WTC11 (cell line): ENCODE results near the gene ZCCHC14. TPM values are rescaled to one million over a fixed set of nuclear protein-coding genes. Genes with fewer than 3 reads are reported as not detected.
"Not testable (repeated sequence)": the region's sequence is repeated elsewhere in the genome, so short reads cannot be mapped to it uniquely, and the experiment has no call there.

Experiments used
- ATAC-seq: fragments of 200-7000 bp; cut with Tn5 transposase; 2 replicates; pipeline ENCODE4 v1.10.0; 2021; ENCODE audit warnings: mild to moderate bottlenecking, moderate library complexity
- CTCF ChIA-PET: fragments of 300-600 bp; sonication (Branson Sonifier 250); formaldehyde crosslinking; loops from one replicate; lab custom pipeline; 2021; ENCODE audit warnings: antibody characterized with exemption; lab: Charles Lee
- POLR2A ChIA-PET: fragments of 350-600 bp; sonication (Branson Sonifier 250); formaldehyde crosslinking; loops from one replicate; lab custom pipeline; 2021; ENCODE audit warnings: antibody characterized with exemption; lab: Charles Lee
- DNase-seq: peaks from one replicate; pipeline ENCODE4 v3.0.0; 2021; ENCODE audit warnings: low spot score
- H3K27ac Mint-ChIP-seq: 2 replicates; pipeline ENCODE4 v1.8.0; 2021; ENCODE audit warnings: mixed read lengths
- H3K27me3 Mint-ChIP-seq: 2 replicates; pipeline ENCODE4 v1.8.0; 2021; ENCODE audit warnings: low read depth, mild to moderate bottlenecking, moderate library complexity, mixed read lengths
- H3K36me3 Mint-ChIP-seq: 2 replicates; pipeline ENCODE4 v1.8.0; 2021; ENCODE audit warnings: mixed read lengths
- H3K4me1 Mint-ChIP-seq: 2 replicates; pipeline ENCODE4 v1.8.0; 2022; ENCODE audit warnings: mixed read lengths
- H3K4me3 Mint-ChIP-seq: 2 replicates; pipeline ENCODE4 v1.8.0; 2021; ENCODE audit warnings: mild to moderate bottlenecking, moderate library complexity, mixed read lengths
- H3K9me3 Mint-ChIP-seq: 2 replicates; pipeline ENCODE4 v1.8.0; 2021; ENCODE audit warnings: mixed read lengths
- ELF4 ChIP-seq: sonication (generic); formaldehyde crosslinking; IDR thresholded peaks from 2 replicates; pipeline ENCODE4 v1.8.1; 2022; ENCODE audit warnings: low read depth, mild to moderate bottlenecking, moderate library complexity, missing genetic modification reagents
- ETV6 ChIP-seq: sonication (generic); formaldehyde crosslinking; IDR thresholded peaks from 2 replicates; pipeline ENCODE4 v1.8.1; 2022; ENCODE audit warnings: mild to moderate bottlenecking, missing genetic modification reagents
- KAT7 ChIP-seq: sonication (generic); formaldehyde crosslinking; IDR thresholded peaks from 2 replicates; pipeline ENCODE4 v1.8.1; 2023; ENCODE audit warnings: missing genetic modification reagents, mild to moderate bottlenecking, borderline replicate concordance
- MLX ChIP-seq: sonication (generic); formaldehyde crosslinking; IDR thresholded peaks from 2 replicates; pipeline ENCODE4 v1.8.1; 2023; ENCODE audit warnings: mild to moderate bottlenecking, missing genetic modification reagents, moderate library complexity
- NR2C2 ChIP-seq: sonication (generic); formaldehyde crosslinking; IDR thresholded peaks from 2 replicates; pipeline ENCODE4 v1.8.0; 2022; ENCODE audit warnings: mild to moderate bottlenecking, missing genetic modification reagents
- STAT6 ChIP-seq: sonication (generic); formaldehyde crosslinking; conservative IDR thresholded peaks from 2 replicates; pipeline ENCODE4 v1.8.1; 2023; ENCODE audit warnings: mild to moderate bottlenecking, low read depth, missing genetic modification reagents, moderate library complexity
- ZNF232 ChIP-seq: sonication (generic); formaldehyde crosslinking; IDR thresholded peaks from 2 replicates; pipeline ENCODE4 v1.8.0; 2022; ENCODE audit warnings: mild to moderate bottlenecking, missing genetic modification reagents
- ZNF263 ChIP-seq: sonication (generic); formaldehyde crosslinking; IDR thresholded peaks from 2 replicates; pipeline ENCODE4 v1.8.1; 2022; ENCODE audit warnings: low read depth, mild to moderate bottlenecking, moderate library complexity, missing genetic modification reagents
- ZNF425 ChIP-seq: fragments of 250-450 bp; sonication (Bioruptor Pico); conservative IDR thresholded peaks from 2 replicates; pipeline ENCODE4 v1.9.0; 2021; ENCODE audit warnings: mild to moderate bottlenecking
- total RNA-seq: library from RNA; stranded (reverse); gene quantifications from 3 replicates; pipeline ENCODE4 v1.2.3, GENCODE V29; 2021

The ZCCHC14 gene
- total RNA-seq, 1 experiment from 2014 or later: 33.8 TPM

- TF ChIP-seq STAT6 (CRISPR knock-in tag) (no peak), KAT7 (CRISPR knock-in tag) (no peak)
These were observed 6.5 kb downstream of the ZCCHC14 start (continued) for GRCh38 chr16:87486282-87486681.

GRCh38 chr16:87485792-87486191 is 7.0 kb downstream of the ZCCHC14 start:
- peaks cover 48% of the 10 kb centered on the region for H3K4me1 Mint-ChIP-seq

GRCh38 chr16:87484487-87485331 is 8.1 kb downstream of the ZCCHC14 start:
- H3K4me3 Mint-ChIP-seq: no peak overlapping the region
- peaks cover 41% of the 10 kb centered on the region for H3K4me1 Mint-ChIP-seq
- H3K36me3 Mint-ChIP-seq: no peaks in the 10 kb centered on the region
- ATAC-seq (no peak), DNase-seq (no peak)
- H3K27me3 Mint-ChIP-seq: no peaks in the 10 kb centered on the region
- H3K27ac Mint-ChIP-seq: peak overlapping the region; percentile 43
- POLR2A ChIA-PET: no interaction called here
- H3K9me3 Mint-ChIP-seq: no peaks in the 10 kb centered on the region
- no peak for TF ChIP-seq ZNF232
- TF ChIP-seq ZNF425 (CRISPR knock-in tag): no peak
- CTCF ChIA-PET: interaction anchor here (1.2 kb wide), 1 partner anchor 86 kb away, joined by 4 read pairs; no protein-coding TSS in a partner anchor

More at GRCh38 chr16:87485792-87486191, 7.0 kb downstream of the ZCCHC14 start:
- CTCF ChIA-PET, H3K4me3 Mint-ChIP-seq, H3K9me3 Mint-ChIP-seq, H3K27me3 Mint-ChIP-seq, H3K36me3 Mint-ChIP-seq, ATAC-seq, DNase-seq, POLR2A ChIA-PET, H3K27ac Mint-ChIP-seq: not testable (repeated sequence)

GRCh38 chr16:87483481-87483880 is 9.3 kb downstream of the ZCCHC14 start:
- H3K4me1 Mint-ChIP-seq: peaks cover 28% of the 10 kb centered on the region
- TF ChIP-seq MLX (CRISPR knock-in tag) (no peak), ELF4 (CRISPR knock-in tag) (no peak), ZNF263 (CRISPR knock-in tag) (no peak), ETV6 (CRISPR knock-in tag) (no peak), NR2C2 (CRISPR knock-in tag) (no peak)
- ChIA-PET CTCF (interaction anchor here (0.7 kb wide), 1 partner anchor 34 kb away, joined by 3 read pairs; no protein-coding TSS in a partner anchor), POLR2A (no interaction called here)
- no peaks in the 10 kb centered on the region for H3K27me3 Mint-ChIP-seq
- H3K27ac Mint-ChIP-seq: peak overlapping the region; percentile 58; the same call in 1 of the 2 replicates
- ATAC-seq (no peak), DNase-seq (no peak)
- peaks cover 4% of the 10 kb centered on the region for H3K36me3 Mint-ChIP-seq
- no peaks in the 10 kb centered on the region for H3K9me3 Mint-ChIP-seq
- no peak overlapping the region for H3K4me3 Mint-ChIP-seq

GRCh38 chr16:87482670-87483069 is 10.2 kb downstream of the ZCCHC14 start:
- not testable (repeated sequence) for H3K36me3 Mint-ChIP-seq, ATAC-seq, H3K27ac Mint-ChIP-seq, DNase-seq, H3K9me3 Mint-ChIP-seq, H3K27me3 Mint-ChIP-seq, H3K4me3 Mint-ChIP-seq
- ChIA-PET POLR2A (interaction anchor here (0.6 kb wide), 2 partner anchors 387 to 1197 kb away, joined by 5 to 7 read pairs; no protein-coding TSS in a partner anchor), CTCF (interaction anchor here (0.7 kb wide), 1 partner anchor 161 kb away, joined by 3 read pairs; no protein-coding TSS in a partner anchor)
- peaks cover 29% of the 10 kb centered on the region for H3K4me1 Mint-ChIP-seq
